Gastrocnemius medialis (tissue), 4 donors: Measurements from ENCODE around the gene C19orf25. TPM values are rescaled to one million over a fixed set of nuclear protein-coding genes. Genes with fewer than 3 reads are reported as not detected.
"Not testable (repeated sequence)": the region's sequence is repeated elsewhere in the genome, so short reads cannot be mapped to it uniquely, and the experiment has no call there.

Experiments
- ATAC-seq, 2 donors: fragments of 150-250 bp; one replicate each; pipeline ENCODE4 v1.9.1; 2016
- DNase-seq, 2 donors: peaks; one replicate each; pipeline ENCODE4 v3.0.0-alpha.2; 2019
- H3K27ac ChIP-seq, 4 donors: fragments of 200-600 bp; sonication (generic); 1 replicate in 1 of 4; 2 replicates in 3 of 4; pipeline ENCODE4 v1.5.1; 2016 to 2018; ENCODE audit warnings: mild to moderate bottlenecking in 2 of 4, moderate library complexity in 1 of 4
- H3K27me3 ChIP-seq, 3 donors: fragments of 200-600 bp; sonication (generic) in 2 of 3; 1 replicate in 1 of 3; 2 replicates in 2 of 3; pipeline versions ENCODE4 v1.5.1 to v1.6.0; 2016 to 2019; ENCODE audit warnings: mild to moderate bottlenecking in 1 of 3, moderate library complexity in 1 of 3
- H3K36me3 ChIP-seq, 2 donors: fragments of 200-600 bp; sonication (generic) in 1 of 2; one replicate each; pipeline ENCODE4 v1.5.1; 2017 to 2018
- H3K4me1 ChIP-seq, 2 donors: fragments of 200-600 bp; sonication (generic) in 1 of 2; one replicate each; pipeline ENCODE4 v1.5.1; 2016 to 2017; ENCODE audit warnings: mild to moderate bottlenecking in 2 of 2
- H3K4me3 ChIP-seq, 4 donors: fragments of 200-600 bp; sonication (generic) in 3 of 4; 1 replicate in 1 of 4; 2 replicates in 3 of 4; pipeline ENCODE4 v1.5.1; 2016 to 2019; ENCODE audit warnings: mild to moderate bottlenecking in 2 of 4
- H3K9me3 ChIP-seq, 3 donors: fragments of 200-600 bp; sonication (generic) in 2 of 3; 1 replicate in 1 of 3; 2 replicates in 2 of 3; pipeline ENCODE4 v1.5.1; 2016 to 2019
- POLR2A ChIP-seq, 2 donors: fragments of 450-650 bp; IDR thresholded peaks; one replicate each; pipeline ENCODE4 v1.6.1; 2017; ENCODE audit warnings: antibody characterized with exemption in 2 of 2, mild to moderate bottlenecking in 2 of 2, moderate library complexity in 2 of 2
- in situ Hi-C, 4 donors: fragments of 200-750 bp; cut with MboI; loops; one replicate each; pipeline versions ENCODE4 v1.15.0 to v1.8.0; 2017; ENCODE audit warnings: low sequenced_read_pairs in 4 of 4
- intact Hi-C: fragments of 100-400 bp; cut with DNase I; formaldehyde crosslinking; loops from one replicate; pipeline ENCODE4 v1.15.1; 2023; ENCODE audit warnings: low total_unique reads
- total RNA-seq, 4 donors: library from RNA; depleted of rRNA; stranded (reverse); fragments of >200 nt; gene quantifications; one replicate each; pipeline versions ENCODE4 v1.1.0 to v1.2.3, GENCODE V29; 2016
- TF ChIP-seq, protein P1 (sequence below), 5 experiments: fragments of 450-650 bp in 3 of 5; fragments of 200-600 bp in 2 of 5; sonication (generic) in 2 of 5; IDR thresholded peaks in 4 of 5; conservative IDR thresholded peaks in 1 of 5; 1 replicate in 4 of 5; 2 replicates in 1 of 5; pipeline ENCODE4 v1.5.1; 2016 to 2019; ENCODE audit warnings: antibody characterized with exemption in 5 of 5, mild to moderate bottlenecking in 3 of 5, moderate library complexity in 3 of 5

The C19orf25 gene
- total RNA-seq, 4 donors from 2014 or later = 18.7 to 25.7 (median 19.9) TPM

DNA sequence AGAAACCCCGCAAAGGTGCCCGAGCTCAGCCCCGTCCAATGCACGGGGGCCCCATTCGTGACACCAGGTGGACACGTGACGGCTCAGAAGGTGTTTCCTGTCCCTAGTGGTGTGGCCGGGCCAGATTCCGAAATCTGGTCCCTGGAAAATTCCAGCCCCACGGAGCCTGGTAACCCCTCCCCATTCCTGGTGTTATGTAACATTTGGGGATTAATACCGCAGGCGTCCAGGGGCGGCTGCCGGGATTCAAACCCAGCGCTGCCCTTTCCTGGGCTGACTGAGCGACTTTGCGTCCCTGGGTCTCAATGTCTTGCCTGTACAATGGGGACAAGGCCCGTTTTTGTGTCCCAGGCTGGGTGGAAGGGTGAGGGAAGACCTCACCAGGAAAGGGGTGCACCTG is 43.8 kb upstream of the C19orf25 start:
- Histone ChIP-seq H3K27me3 (peaks cover 27 to 37% (median 33%) of the 10 kb centered on the region in 3 donors), H3K27ac (no peak overlapping the region), H3K36me3 (no peaks in the 10 kb centered on the region), H3K4me1 (no peaks in the 10 kb centered on the region), H3K4me3 (no peak overlapping the region), H3K9me3 (no peaks in the 10 kb centered on the region)
- in situ Hi-C loops (no loop called here), intact Hi-C loops (no loop called here)
- TF ChIP-seq, protein P1, sequence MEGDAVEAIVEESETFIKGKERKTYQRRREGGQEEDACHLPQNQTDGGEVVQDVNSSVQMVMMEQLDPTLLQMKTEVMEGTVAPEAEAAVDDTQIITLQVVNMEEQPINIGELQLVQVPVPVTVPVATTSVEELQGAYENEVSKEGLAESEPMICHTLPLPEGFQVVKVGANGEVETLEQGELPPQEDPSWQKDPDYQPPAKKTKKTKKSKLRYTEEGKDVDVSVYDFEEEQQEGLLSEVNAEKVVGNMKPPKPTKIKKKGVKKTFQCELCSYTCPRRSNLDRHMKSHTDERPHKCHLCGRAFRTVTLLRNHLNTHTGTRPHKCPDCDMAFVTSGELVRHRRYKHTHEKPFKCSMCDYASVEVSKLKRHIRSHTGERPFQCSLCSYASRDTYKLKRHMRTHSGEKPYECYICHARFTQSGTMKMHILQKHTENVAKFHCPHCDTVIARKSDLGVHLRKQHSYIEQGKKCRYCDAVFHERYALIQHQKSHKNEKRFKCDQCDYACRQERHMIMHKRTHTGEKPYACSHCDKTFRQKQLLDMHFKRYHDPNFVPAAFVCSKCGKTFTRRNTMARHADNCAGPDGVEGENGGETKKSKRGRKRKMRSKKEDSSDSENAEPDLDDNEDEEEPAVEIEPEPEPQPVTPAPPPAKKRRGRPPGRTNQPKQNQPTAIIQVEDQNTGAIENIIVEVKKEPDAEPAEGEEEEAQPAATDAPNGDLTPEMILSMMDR (IDR thresholded peaks at IDR 0.05 in 4 of 5, conservative IDR thresholded peaks at IDR 0.05 in 1 of 5) = no peak
- TF ChIP-seq POLR2A (IDR thresholded peaks at IDR 0.05) = no peak
- no peak for DNase-seq
- no peak for ATAC-seq

- no peak overlapping the region for H3K4me3 ChIP-seq
- no peaks in the 10 kb centered on the region for H3K9me3 ChIP-seq
- H3K27ac ChIP-seq = no peak overlapping the region
- H3K36me3 ChIP-seq = no peaks in the 10 kb centered on the region
- peaks cover 26 to 34% (median 33%) of the 10 kb centered on the region in 3 donors for H3K27me3 ChIP-seq
- H3K4me1 ChIP-seq = no peaks in the 10 kb centered on the region
- TF ChIP-seq, protein P1 (IDR thresholded peaks at IDR 0.05 in 4 of 5, conservative IDR thresholded peaks at IDR 0.05 in 1 of 5) = no peak
- no peak for TF ChIP-seq POLR2A (IDR thresholded peaks at IDR 0.05)
- intact Hi-C loops (no loop called here), in situ Hi-C loops (no loop called here)
- DNase-seq (no peak), ATAC-seq (no peak)
Measured at GRCh38 chr19:1522061-1522460, 43.0 kb upstream of the C19orf25 start.

DNA sequence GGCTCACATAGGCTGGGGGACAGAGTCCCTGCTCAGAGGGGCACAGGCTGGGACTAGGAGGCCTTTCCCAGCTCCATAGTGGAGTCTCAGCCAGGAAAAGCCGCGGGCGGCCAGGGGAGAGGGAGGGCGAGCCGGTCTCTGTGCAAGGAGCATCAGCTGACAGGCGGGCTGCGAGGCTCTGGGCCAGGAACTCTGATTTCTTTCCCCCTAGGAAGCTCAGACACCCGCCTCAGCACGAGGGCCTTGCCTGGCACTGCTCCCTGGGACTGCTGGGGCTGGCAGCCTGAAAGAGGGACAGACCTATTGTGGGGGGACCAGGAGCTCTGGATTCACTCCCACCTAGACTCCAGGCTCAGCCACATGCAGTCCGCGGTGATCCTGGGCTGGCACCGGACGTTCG is 42.6 kb upstream of the C19orf25 start:
- intact Hi-C loops (no loop called here), in situ Hi-C loops (no loop called here)
- no peak for TF ChIP-seq POLR2A (IDR thresholded peaks at IDR 0.05)
- TF ChIP-seq, protein P1 (IDR thresholded peaks at IDR 0.05 in 4 of 5, conservative IDR thresholded peaks at IDR 0.05 in 1 of 5) = no peak
- H3K27me3 ChIP-seq = peaks cover 23 to 31% (median 30%) of the 10 kb centered on the region in 3 donors
- DNase-seq (no peak), ATAC-seq (no peak)
- H3K27ac ChIP-seq = no peak overlapping the region
- H3K36me3 ChIP-seq = no peaks in the 10 kb centered on the region
- H3K4me1 ChIP-seq = no peaks in the 10 kb centered on the region
- H3K9me3 ChIP-seq = no peaks in the 10 kb centered on the region
- H3K4me3 ChIP-seq = no peak overlapping the region

GRCh38 chr19:1520203-1520780 is 41.3 kb upstream of the C19orf25 start:
- no peak for ATAC-seq
- TF ChIP-seq, protein P1 (IDR thresholded peaks at IDR 0.05 in 4 of 5, conservative IDR thresholded peaks at IDR 0.05 in 1 of 5) = no peak
- no peak for TF ChIP-seq POLR2A (IDR thresholded peaks at IDR 0.05)
- in situ Hi-C loops = no loop called here

DNA sequence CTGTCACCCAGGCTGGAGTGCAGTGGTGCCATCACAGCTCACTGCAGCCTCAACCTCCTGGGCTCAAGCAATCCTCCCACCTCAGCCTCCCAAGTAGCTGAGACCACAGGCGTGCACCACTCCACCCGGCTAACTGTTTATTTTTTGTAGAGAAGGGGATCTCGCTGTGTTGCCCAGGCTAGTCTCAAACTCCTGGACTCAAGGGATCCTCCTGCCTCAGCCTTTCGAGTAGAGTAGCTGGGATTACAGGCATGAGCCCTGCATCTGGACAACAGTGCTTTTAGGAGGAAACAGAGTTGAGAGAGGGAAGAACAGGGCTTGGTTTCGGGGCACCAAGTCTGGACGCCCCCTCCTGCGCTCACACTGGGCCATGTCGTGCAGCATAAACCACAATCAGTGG is 40.8 kb upstream of the C19orf25 start:
- intact Hi-C loops, H3K4me3 ChIP-seq, H3K4me1 ChIP-seq, H3K27ac ChIP-seq, DNase-seq, H3K36me3 ChIP-seq, H3K9me3 ChIP-seq, in situ Hi-C loops, ATAC-seq: not testable (repeated sequence)
- peaks cover 6 to 14% (median 12%) of the 10 kb centered on the region in 3 donors for H3K27me3 ChIP-seq

More at GRCh38 chr19:1520203-1520780, 41.3 kb upstream of the C19orf25 start:
- Histone ChIP-seq H3K4me1 (no peaks in the 10 kb centered on the region), H3K9me3 (no peaks in the 10 kb centered on the region), H3K27me3 (peaks cover 11 to 19% (median 17%) of the 10 kb centered on the region in 3 donors), H3K27ac (no peak overlapping the region), H3K36me3 (no peaks in the 10 kb centered on the region), H3K4me3 (no peak overlapping the region)
- intact Hi-C loops = no loop called here
- DNase-seq = no peak
